CD4-positive, alpha-beta T cell treated with Interleukin-2 at 100 ng/mL for 4 hours (primary cell): ENCODE measurements around the gene WHRN.

Experiments
- DNase-seq: peaks from one replicate; pipeline ENCODE4 v3.0.0-alpha.2; 2020; ENCODE audit warnings: low spot score

Gene WHRN

DNA sequence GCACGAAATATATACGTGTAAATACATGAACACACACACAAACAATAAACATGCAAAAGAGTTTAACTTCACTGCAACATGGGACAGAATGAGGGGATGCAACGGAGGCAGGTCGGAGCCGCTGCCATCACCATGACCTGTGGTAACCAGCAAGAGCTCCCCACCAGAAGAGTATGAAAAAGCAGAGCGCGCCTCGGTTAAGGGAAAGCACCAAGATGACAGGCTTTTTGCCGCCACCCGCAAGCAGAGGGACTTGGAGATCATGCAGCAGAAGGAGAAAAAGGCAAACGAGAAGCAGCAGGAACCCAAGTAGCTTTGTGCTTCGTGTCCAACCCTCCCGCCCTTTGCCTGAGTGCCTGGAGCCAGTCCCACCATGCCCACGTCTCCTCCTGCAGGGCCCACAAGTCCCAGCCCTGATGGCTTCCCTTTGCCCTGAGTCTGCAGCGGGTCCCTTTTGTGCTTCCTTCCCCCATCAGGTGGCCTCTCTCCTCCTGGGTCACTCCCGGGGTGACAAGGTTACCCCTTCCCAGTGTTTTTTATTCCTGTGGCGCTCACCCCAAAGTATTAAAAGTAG is 13.8 kb downstream of the WHRN start:
- DNase-seq = no peak

DNA sequence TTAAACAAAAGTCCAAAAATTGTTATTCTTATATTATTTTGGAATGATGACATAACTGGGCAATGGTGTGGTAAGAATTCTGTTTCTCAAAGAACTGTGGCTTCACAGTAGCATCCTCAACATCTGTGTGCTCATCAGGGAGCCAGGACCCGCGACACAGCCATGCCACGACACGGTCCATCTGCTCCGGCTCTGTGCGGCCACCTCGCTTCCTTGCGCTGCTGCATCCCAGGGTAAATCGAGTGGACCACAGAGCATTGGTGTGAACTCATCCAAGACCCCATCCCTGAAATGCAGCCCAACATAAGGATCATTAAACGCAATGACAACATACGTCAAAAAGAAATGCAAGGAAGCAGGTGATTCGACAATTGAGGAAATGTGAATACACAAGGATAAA is 15.3 kb downstream of the WHRN start:
- DNase-seq = no peak

DNA sequence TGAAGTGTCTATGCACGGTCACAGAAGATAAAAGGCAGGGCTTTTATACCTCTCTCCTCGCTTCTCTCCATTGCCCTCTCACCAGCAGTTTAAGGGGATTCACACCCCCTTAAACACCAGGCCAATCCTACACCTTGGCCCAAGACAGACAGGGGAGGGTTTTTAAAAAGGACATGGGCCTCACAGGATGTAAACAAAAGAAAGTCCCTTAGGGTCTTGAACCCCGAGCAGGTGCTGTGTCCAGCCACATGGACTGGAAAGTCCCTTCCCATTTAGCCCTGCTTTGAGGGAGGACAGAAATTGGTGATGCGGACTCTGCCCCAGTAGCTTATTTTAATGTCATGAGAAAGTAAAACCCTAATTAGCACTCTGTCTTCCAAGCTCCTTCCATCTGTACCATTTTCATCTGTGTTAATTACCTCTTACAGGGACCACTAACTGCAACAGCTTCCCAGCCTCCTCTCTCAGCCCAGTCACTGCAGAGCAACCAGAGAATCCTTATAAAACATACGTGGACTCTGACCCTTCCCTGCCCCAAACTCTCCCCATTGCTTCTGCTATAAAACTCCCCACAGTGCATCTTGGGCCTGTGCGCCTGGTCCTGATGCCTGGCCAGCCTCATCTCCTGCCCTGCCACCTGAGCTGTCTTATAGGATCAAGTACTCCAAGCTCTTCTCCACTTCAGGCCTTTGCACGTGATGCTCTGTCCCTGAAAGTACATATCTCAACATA is 16.7 kb downstream of the WHRN start:
- no peak for DNase-seq

DNA sequence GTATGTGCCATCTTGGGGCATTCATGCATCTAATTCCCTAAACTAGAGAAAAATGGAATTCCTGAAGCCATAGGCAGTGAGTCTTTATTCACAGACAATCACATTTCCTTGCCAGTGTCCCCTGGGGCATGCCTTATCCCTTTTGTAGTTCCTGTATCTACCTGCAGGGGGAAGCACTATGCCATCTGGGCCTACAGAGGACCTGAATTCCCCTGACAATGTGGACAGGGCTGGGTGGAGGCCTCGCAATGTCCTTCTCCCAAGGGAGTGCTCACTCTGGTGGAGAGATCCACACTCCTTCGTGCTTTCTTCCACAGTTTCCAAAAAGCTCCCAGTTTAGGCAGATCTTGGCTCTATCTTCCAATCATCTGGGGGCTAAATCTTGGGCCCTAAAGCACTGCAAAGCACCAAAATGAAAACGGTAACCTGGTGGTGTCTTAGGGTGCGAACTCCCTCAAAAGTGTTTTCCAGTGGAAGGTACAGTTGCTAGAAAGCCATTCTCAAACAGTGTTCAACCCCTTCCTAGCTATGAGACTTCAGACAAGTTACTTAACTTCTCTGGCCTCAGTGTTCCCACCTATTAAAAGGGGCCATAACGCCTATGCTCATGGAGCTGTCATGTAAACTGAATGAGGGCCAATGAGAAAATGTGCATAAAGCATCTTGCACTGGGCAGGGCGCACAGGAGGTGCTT is 17.5 kb downstream of the WHRN start:
- DNase-seq = peak; percentile 83

DNA sequence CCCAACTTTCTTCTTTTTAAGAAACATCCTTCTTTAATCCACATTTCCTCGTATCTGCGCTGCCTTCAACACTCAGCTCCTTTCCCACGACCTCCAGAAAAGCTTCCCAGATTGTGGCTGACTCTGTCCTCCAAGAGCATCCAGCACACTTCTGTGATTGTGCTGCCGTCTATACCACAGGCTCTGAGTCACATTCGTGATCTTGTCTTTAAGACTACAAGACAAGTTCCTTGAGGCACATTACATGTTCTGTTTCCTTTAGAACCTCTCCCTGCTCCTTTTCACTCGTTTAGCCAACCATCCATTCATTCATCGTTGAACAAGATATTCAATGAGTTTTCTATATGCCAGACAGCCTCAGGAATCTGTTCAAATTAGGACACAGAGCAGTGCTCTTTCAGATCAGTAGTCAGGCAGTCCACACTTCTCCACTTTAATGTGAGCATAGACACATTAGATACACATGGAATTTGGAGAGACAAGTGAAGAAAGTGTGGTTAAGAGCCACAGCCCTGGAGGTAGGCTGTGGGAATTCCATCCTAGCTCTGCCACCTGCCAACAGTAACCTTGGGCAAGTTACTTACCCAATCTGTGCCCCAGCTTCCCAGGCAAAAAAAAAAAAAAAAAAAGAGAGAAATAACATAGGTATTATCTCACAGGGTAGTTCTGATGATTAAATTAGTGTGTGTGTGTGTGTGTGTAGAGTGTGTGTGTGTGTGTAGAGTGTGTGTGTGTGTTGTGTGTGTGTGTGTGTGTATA is 18.9 kb downstream of the WHRN start:
- no peak for DNase-seq

DNA sequence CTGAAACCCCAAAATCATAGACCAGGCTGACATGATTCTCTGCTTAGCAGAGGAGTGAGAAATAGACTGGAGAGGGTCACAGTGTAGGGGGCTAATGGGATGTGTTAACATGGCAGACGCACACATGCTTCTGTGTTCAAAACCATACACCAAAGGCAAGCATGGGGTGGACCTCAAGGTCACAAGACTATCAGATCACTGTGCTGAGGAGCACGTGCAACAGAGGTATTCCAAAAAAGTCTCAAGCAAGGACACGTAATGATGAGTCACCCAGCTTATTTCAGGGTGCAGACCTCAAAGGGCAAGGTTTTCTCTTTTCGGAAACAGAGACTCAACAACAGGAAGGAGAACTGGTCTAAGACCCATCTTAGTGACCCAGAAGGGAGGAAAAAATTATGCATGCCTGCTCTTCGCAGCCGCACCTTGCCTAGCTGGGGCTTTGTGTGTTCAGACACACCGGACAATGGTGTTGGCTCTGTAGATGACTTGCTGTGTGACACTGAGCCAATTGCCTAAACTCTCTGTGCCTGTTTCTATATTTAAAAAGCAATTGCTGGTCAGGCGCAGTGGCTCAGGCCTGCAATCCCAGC is 20.3 kb downstream of the WHRN start:
- DNase-seq = peak; percentile 79

DNA sequence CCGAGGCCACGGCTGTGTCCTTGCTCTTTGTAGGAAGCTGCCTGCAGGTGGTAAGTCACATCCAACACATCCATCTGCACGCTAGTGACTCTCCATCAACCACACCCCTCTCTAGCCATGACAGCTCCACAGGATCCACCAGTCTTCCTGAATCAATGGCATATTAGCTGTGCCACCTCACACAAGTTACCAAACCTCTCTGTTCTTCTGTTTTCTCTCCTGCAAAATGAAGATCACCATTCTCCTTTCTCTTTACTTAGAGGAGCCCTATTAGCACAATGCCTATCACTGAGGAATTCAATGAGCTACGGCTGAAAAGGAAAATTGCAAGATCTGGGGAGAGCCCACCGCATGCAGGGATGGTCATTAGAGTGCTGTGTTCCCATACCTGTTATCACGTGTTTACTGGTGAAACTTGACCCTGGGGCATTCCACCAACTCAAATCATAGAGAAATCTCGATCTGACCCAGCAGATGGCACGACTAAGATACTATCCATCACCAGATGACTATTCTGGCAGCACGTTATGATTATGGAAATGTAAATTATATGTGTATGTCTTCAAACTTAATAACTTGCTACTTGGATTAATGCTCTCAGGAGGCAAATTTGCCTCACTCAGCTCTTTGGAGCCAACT is 20.9 kb downstream of the WHRN start:
- DNase-seq = no peak

DNA sequence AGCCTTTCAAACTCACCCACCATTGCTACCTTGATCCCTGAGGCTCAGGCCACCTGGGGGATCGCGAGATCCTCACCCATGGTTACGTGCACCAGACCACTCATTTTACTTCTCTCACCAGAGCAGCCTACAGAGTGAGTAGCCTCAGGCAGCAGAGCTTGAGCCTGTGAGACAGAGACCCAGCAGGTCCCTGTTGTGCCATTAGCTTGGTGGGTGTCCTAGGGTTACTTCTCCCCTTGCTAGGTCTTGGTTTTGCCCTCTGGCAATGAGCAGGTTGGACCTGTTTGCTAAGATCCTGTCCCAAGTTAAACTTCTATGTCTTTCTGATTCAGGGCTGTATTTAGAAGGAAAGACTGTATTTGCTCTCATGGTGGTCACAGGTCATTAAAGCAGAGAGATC is 21.8 kb downstream of the WHRN start:
- DNase-seq = no peak

DNA sequence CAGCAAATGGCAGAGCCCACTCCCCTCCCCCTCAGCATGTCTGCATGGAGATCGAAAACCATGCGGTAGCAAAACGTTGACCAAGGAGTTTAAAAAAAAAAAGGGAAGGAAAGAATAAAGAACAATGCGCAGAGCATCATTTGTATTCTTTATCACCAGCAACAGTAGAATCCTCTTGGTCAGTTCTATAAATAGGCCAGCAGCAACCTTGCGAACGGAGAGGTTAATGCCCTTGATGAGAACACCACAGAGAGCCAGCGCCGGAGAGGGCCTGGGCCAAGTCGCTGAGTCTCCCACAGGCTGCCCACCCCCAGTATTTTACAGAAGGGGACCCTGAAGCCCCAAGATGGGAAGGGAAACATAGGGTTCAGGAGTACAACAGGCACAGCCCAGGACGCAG is 22.7 kb downstream of the WHRN start:
- no peak for DNase-seq

DNA sequence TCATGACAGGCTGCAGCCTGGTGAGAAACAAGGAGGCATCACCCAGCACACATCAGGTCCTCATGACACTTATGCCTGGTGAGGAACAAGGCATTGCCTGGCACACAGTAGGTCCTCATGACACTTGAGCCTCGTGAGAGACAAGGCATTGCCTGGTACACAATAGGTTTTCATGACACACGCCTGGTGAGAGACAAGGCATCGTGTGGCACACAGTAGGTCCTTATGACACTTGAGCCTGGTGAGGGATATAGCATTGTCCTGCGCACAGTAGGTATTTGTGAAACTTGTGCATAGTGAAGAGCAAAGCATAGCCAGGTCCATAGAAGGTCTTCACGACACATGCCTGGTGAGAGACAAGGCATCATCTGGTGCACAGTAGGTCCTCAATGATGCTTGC is 23.5 kb downstream of the WHRN start:
- no peak for DNase-seq

DNA sequence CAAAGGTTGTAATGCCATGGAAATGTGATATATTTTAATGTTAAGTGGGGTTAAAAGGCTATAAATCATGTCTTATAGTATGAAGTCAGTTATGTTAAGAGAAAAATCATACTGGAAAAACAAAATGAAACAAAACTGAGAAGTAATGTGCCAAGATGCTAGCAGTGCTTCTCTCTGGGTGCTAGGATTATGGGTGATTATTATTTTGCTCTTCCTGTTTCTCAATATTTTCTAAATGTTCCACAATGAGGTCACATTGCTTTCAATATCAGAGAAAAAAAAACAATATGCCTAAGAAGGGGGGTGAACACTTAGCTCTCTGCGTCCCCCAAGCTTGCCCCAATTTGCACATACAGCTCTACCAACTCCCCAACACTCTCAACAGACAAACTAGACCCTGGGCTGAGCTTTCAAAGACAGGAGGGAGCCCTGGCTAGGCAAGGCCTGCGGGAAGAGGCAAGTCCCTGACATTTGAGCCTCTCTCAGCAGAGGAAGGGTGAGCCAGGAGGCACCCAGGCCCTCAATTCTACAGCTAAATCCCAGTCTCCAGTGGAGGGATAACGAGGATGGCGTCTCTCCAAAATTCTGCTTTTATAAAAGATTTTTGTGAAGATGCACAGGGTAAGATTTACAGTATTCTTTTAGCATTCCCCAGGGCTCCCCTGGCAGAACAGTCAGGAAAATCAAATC is 24.4 kb downstream of the WHRN start:
- no peak for DNase-seq

DNA sequence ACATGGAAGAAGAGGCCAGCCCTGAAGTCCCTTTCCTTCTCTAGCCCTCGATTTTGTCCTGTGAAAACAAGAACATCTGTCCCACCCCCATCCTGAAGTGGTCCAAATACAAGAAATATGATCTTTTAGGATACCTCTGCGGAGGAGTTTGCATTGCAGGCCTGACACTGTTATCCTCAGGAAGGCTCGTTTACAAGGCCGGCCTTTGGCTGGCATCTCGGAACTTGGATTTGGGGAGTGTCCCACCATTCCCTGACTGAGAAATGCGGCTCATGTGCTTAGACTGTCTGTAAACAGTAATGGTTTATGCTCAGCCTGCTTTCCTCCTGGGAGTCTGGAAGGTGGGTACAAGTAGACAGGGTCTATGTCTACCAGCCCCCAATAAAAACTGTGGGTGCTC is 26.4 kb downstream of the WHRN start:
- no peak for DNase-seq

DNA sequence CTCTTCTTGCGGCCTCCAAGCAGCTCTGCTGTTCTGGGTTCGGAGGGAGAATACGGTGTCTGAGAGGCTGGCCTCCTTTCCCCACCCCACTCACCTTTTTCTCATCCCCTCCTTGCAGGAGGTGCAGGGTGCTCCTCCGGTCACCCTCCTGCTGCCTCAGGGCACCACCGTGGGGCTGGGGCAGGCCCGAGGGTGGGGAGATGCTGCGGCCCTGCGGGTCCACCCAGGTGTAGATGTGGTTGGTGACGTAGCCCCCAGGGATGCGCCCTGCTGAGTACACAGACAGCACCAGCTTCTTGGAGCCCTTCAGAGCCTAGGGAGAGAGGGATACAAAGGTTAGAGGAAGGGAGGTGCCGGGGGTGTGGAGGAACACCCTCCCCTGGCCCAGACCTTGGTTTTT is 26.8 kb downstream of the WHRN start:
- no peak for DNase-seq

DNA sequence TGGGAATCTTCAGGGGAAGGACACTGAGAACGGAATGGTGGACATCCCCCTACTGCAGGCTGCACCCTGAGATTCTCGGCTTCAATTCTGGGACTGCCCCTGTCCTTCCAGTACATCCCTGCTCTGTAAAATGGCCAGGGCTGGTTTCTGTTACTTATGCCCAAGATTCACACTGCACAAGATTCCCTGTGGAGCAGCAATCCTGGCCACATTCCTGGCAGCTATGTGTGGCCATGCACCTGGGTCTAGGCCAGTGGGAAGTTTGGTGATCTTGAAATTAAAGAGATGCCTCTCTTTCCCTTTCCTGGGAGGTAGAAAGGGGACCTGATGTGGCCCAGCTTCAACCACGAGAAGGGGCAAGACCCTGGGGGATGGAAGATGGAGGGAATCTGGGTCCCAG is 27.6 kb downstream of the WHRN start:
- no peak for DNase-seq

DNA sequence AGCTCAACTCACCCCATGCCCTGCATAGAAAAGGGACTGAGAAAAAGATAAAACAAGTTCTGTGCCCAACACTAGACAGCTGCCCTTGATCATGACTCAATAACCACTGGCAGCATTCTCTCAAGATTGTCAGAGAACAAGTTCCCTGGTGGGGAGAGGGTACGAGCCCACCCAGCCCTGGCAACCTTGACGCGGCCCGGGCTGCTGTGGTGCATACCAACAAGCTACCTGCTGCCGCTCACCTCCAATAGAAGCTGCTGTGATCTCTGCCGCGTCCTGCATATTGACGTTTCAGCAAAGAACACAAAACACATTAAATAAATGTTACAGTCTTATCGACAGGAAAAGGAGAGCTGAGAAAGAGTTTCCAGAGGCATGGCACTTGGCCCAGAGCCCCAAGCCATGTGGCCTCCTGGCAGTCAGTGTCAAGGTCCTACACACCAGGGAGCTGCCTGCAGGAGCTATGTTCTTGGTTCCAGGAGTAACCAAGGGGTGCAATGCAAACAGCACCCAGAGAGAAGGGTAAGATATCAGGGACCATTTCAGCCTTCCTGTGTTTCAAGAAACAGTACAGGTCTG is 28.3 kb downstream of the WHRN start:
- DNase-seq = no peak

DNA sequence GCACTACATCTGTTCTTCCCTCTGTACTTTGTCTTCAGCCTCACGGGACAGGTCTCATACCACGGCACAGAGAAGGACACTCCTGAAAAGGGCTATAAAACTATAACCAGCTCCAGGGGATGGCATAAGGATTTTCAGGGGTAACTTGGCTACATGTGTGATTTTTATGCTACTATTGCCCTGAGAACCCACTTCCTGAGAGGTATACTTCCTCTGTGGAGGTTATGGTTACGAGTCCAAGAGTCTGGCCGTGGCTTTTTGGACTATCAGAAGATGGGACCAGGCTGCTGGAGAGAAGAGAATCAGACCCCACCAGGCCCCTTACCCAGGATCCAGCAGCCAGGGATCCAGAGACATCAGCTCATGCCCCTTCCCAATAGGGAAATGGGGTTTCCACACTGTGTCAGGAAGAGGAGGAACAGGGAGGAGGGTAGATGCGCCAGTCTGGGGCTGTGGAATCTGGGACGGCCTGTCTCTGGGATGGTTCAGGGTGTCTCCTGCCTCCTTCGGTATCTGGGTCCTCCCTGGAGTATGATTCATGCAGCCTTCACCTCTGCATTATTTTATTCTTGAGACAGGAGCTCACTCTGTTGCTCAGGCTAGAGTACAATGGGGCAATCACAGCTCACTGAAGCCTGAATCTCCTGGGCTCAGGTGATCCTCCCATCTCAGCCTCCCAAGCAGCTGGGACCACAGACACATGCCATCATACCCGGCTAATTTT is 29.7 kb downstream of the WHRN start:
- DNase-seq = no peak

DNA sequence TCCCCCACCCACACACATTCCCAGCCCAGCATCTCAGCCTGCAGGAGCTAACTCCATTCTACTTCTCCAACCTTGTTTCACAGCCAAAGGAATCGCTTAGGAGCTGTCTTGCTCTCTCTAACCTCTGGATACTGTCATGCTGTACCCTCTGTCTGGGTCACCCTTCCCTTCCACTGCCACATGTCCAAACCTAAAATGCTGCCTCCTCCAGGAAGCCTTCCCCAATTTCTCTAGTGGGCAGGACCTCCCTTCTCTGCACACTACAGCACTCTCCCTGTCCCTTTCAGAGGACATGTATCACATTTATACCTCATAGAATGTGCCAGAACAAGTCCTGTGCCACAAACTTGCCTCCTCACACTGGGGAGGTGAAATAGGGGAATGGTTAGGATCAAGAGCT is 30.8 kb downstream of the WHRN start:
- no peak for DNase-seq

DNA sequence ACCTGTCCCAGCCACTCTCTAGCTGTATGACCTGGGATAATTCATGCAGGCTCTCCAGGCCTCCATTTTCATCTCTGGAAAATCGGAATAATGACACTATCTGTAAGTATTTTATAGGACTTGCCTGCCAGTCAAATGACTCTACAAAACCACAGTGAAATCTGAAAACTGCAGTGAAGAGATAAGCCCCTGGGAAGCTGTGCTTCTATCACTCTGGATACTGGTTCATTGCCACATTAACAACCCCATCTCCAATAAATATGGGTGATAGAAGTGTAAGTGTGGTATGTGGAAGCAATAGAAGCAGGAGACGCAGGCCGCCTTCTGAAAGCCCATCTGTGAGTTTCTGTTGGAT is 31.8 kb downstream of the WHRN start:
- DNase-seq = no peak

DNA sequence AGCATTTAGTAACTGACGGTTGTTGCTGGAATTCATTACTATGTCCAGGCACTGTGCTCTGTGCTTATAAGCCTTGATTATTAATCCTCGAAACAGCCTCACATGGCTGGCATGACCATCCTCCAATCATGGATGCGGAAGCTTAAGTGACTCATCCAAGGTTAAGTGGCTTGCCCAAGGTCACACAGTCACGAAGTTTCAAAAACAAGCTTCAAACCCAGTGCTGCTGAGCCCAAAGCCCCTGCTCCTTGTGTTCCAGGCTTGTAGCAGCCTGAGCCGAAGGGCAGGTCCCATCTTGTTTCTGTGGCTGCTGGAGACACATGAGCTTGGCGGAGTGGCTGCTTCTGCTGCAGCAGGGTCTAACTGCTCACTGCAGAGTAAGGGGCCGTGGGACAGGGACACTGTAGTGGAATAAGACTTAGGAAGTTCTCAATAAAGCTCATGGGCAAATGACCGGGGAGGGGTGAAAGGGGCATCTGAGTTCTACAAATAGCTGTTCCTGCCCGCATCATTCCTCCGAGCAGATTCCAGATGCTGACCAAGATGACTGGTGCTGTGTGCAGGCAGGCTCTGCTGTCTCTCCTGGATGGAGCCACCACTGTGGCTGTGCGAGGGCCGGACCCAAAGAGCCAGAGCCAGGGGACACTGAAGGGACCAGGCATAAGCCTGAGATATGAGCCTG is 32.4 kb downstream of the WHRN start:
- no peak for DNase-seq

DNA sequence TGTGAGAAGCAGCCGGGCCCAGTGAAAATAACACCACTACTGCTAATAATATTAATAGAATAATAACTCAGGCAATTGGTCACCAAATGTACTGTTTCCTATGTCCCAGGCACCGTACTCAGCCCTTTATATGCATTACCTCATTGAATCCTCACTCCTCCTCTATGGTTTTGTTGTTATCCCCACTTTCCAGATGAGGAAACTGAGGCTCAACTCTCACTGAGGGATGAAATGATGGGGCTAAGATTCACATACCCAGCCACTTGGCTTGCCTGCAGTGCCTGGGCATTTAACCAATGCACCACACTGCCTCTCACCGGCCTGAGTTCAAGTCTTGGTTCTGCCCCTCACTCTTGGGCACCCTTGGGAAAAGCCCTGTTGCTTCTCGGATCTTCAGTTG is 34.1 kb downstream of the WHRN start:
- DNase-seq = no peak
